ENCODE results near the gene SFT2D1. TPM values are rescaled to one million over a fixed set of nuclear protein-coding genes. Genes with fewer than 3 reads are reported as not detected.
"Not testable (repeated sequence)": the region's sequence is repeated elsewhere in the genome, so short reads cannot be mapped to it uniquely, and the experiment has no call there.

SFT2D1 gene
- total RNA-seq, 6 experiments from 2014 or later, result 44.8 to 56.5 (median 47.3) TPM

DNA sequence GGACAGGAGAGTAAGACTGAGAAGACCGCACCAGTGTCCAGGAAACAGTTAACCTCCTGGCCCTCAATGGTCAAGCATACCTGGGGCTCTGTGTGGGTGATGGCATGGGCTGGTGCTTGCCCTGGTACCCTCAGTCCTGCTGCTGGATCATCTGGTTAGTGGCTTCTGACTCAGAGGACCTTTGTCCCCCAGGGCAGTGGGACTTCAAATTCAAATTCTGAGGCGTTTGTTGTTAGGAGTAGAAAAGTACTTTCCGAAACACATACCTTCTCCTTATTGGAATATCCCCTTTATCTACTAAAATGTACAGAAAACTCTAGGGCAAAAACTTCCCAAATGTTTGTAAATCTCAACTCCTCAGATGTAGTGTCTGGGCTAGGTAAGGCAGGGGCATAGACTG is 4.1 kb upstream of the SFT2D1 start:
- no peak for DNase-seq
- peaks cover 12% of the 10 kb centered on the region for H3K4me1 Mint-ChIP-seq (ENCODE audit: low read depth)
- H3K9me3 Mint-ChIP-seq, result no peaks in the 10 kb centered on the region
- H3K27me3 Mint-ChIP-seq (ENCODE audit: insufficient read depth), result peaks cover 9% of the 10 kb centered on the region
- TF ChIP-seq, protein P1, sequence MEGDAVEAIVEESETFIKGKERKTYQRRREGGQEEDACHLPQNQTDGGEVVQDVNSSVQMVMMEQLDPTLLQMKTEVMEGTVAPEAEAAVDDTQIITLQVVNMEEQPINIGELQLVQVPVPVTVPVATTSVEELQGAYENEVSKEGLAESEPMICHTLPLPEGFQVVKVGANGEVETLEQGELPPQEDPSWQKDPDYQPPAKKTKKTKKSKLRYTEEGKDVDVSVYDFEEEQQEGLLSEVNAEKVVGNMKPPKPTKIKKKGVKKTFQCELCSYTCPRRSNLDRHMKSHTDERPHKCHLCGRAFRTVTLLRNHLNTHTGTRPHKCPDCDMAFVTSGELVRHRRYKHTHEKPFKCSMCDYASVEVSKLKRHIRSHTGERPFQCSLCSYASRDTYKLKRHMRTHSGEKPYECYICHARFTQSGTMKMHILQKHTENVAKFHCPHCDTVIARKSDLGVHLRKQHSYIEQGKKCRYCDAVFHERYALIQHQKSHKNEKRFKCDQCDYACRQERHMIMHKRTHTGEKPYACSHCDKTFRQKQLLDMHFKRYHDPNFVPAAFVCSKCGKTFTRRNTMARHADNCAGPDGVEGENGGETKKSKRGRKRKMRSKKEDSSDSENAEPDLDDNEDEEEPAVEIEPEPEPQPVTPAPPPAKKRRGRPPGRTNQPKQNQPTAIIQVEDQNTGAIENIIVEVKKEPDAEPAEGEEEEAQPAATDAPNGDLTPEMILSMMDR (IDR thresholded peaks at IDR 0.05), result no peak
- no peak overlapping the region for H3K4me3 Mint-ChIP-seq
- no peak overlapping the region for H3K27ac Mint-ChIP-seq
- H3K36me3 Mint-ChIP-seq (ENCODE audit: low read depth), result peaks cover 6% of the 10 kb centered on the region

DNA sequence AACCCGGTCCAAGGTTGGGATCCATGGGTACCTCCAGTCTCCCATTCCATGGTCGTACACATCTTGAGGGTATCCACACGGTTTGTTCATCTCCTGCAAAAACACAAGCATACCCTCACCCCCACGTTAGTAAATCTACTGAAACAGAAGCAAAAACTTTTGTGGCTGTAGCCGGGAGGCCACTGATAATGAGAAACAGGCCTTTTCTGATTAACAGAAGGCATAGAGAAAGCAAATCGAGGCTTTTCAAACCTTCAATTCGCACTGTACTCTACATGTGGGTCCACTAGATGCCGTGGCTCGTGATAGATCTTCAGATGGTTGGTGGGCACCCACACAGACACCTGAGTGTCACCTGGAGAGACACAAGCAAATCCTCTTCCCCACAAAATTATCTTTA is 3.3 kb upstream of the SFT2D1 start:
- H3K4me3 Mint-ChIP-seq; H3K9me3 Mint-ChIP-seq; DNase-seq; H3K27ac Mint-ChIP-seq; H3K27me3 Mint-ChIP-seq (ENCODE audit: insufficient read depth); H3K36me3 Mint-ChIP-seq (ENCODE audit: low read depth): not testable (repeated sequence)
- H3K4me1 Mint-ChIP-seq (ENCODE audit: low read depth), result peaks cover 15% of the 10 kb centered on the region

DNA sequence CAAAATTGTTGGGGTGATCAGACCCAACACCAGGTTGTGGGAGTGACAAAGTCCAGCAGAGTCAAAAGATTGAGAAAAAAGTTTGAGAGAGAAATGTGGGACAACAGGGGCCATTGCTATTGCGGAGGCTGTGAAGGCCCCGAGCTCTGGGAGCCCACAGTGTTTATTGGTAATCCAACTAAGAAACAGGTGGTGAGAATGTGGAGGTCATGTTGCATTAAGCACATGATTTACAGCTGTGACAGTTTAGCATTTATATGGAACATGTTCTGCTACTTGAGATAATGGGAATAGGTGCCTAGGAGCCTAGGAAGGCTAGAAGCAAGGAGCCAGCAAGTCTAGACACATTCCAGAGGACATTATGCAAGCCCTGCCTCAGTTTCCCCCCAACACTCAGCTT is 2.6 kb upstream of the SFT2D1 start:
- H3K27me3 Mint-ChIP-seq (ENCODE audit: insufficient read depth); H3K4me3 Mint-ChIP-seq; H3K36me3 Mint-ChIP-seq (ENCODE audit: low read depth); DNase-seq; H3K9me3 Mint-ChIP-seq; H3K27ac Mint-ChIP-seq: not testable (repeated sequence)
- peaks cover 15% of the 10 kb centered on the region for H3K4me1 Mint-ChIP-seq (ENCODE audit: low read depth)

DNA sequence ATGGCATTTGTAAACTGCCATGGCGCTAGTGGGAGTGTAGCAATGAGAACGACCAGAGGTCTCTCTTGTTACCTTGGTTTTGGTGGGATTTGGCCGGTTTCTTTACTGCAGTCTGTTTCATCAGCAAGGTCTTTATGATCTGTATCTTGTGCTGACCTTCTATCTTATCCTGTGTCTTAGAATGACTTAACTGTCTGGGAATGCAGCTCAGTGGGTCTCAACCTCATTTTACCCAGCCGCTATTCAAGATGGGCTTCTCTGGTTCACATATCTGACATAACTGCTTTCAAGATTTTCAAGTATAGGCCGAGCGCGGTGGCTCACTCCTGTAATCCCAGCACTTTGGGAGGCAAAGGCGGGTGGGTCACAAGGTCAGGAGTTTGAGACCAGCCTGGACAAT is 1.9 kb upstream of the SFT2D1 start:
- Mint-ChIP-seq H3K4me3 (no peak overlapping the region), H3K4me1 (ENCODE audit: low read depth) (peaks cover 15% of the 10 kb centered on the region)

DNA sequence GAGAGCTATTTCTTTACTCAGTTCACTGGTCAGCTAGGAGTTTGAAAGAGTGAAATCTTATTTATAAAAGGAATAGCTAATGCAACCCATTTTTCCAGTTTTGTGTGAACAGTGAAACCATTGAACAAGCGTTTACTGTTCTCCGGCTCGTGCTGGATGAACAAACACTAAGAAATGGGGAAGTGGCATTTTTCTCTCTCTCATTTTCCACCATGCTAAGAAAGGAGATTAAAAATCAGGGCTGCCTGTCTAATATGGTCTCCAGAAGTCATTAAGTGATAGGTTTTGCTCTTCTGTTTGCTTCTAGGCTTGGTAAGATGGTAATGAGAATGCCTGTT is 774 bp upstream of the SFT2D1 start:
- Mint-ChIP-seq H3K36me3 (ENCODE audit: low read depth) (peaks cover 7% of the 10 kb centered on the region), H3K4me1 (ENCODE audit: low read depth) (peaks cover 15% of the 10 kb centered on the region), H3K9me3 (no peaks in the 10 kb centered on the region), H3K4me3 (peak overlapping the region; percentile 98), H3K27ac (0 out of 2 replicates have a peak overlapping the region, but pooled peaks have one; percentile 43), H3K27me3 (ENCODE audit: insufficient read depth) (peaks cover 7% of the 10 kb centered on the region)
- DNase-seq, result no peak
- TF ChIP-seq, protein P1 (IDR thresholded peaks at IDR 0.05), result no peak

More for the DNA sequence above, 1.9 kb upstream of the SFT2D1 start:
- Mint-ChIP-seq H3K36me3 (ENCODE audit: low read depth) (peaks cover 7% of the 10 kb centered on the region), H3K9me3 (no peaks in the 10 kb centered on the region), H3K27me3 (ENCODE audit: insufficient read depth) (peaks cover 9% of the 10 kb centered on the region), H3K27ac (no peak overlapping the region)
- TF ChIP-seq, protein P1 (IDR thresholded peaks at IDR 0.05), result no peak
- DNase-seq, result no peak

DNA sequence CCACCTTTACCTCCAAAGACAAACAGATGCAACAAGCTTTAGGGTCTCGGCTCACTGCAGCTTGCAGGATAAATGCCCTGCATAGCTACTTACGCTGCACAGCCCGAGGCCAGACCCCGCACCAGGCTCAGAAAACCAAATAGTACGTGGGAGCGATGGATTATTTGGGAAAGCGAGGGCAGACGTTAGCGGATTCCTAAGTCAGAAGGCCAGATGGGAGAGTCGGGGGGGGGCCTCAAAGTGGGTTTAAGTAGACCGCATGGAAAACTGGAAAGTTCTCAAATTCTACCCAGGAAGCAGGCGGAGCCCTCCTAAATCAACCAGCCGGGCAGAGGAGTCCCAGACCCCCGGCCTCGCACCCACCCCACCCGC is 382 bp downstream of the SFT2D1 start:
- TF ChIP-seq, protein P1 (IDR thresholded peaks at IDR 0.05), result no peak
- Mint-ChIP-seq H3K9me3 (no peaks in the 10 kb centered on the region), H3K4me3 (peak overlapping the region; percentile 98), H3K36me3 (ENCODE audit: low read depth) (peaks cover 14% of the 10 kb centered on the region), H3K4me1 (ENCODE audit: low read depth) (peaks cover 15% of the 10 kb centered on the region), H3K27me3 (ENCODE audit: insufficient read depth) (peaks cover 3% of the 10 kb centered on the region), H3K27ac (peak overlapping the region; percentile 90)
- no peak for DNase-seq

DNA sequence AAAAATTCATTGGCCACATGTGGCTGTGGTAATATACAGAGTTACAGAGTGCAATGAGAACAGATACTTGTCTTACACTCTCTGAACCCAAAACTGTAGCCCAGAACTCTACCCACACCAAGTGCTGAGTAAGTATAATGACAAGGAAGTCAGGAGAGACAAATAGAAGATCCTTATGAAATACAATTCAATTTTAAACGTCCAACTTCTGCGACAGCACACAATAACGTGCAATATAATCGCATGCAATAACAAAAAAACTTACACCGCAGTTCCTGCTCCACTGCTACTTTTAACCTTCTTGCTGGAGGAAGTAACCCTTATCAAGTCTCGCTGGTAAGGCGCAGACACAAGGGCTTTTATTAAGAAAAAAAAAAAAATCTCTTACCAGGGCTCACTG is 881 bp downstream of the SFT2D1 start:
- Mint-ChIP-seq H3K4me1 (ENCODE audit: low read depth) (peaks cover 15% of the 10 kb centered on the region), H3K27me3 (ENCODE audit: insufficient read depth) (peaks cover 3% of the 10 kb centered on the region), H3K9me3 (no peaks in the 10 kb centered on the region), H3K36me3 (ENCODE audit: low read depth) (peaks cover 14% of the 10 kb centered on the region), H3K27ac (peak overlapping the region; percentile 90), H3K4me3 (peak overlapping the region; percentile 98)
- TF ChIP-seq, protein P1 (IDR thresholded peaks at IDR 0.05), result no peak
- no peak for DNase-seq
